ENCODE data around the gene FAM111B. TPM values are rescaled to one million over a fixed set of nuclear protein-coding genes. Genes with fewer than 3 reads are reported as not detected.

Gene FAM111B
- total RNA-seq, 1 experiment from 2014 or later: 23.6 TPM

DNA sequence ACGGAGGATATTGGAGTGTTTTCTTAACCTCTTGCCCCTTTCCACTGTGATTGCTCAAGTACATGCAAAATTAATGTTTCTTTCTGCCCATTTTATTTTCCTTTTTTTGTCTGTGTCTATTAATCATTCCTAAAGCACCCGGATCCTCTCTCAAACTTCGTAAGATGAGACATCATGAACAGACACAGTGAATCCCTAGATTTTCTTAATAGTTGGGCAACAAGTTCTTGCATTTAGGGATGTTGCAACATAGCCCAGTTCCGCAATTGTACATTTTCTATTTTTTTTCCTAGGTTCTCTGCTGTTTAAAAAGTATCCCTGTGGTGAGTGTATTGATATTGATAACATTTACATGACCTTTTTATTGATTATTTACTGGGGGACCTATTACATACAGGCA, 38.5 kb downstream of the FAM111B start:
- H3K27me3 ChIP-seq (ENCODE audit: control insufficient read depth, insufficient read depth, low read length): no peaks in the 10 kb centered on the region
- POLR2A ChIA-PET: no interaction called here
- peaks cover 21% of the 10 kb centered on the region for H3K4me1 ChIP-seq (ENCODE audit: control insufficient read depth, insufficient read depth, low read length)
- CTCF ChIA-PET: interaction anchor here (2.6 kb wide), 1 partner anchor 13 kb away, joined by 9 read pairs; no protein-coding TSS in a partner anchor
- BruUV-seq (replicated peaks): TSS peak; percentile 69
- intact Hi-C loops (cut with micrococcal nuclease; ENCODE audit: unreplicated experiment) (no loop called here), in situ Hi-C loops (cut with HindIII; ENCODE audit: low pct_unique_long_range_greater_than_20kb, low sequenced_read_pairs) (no loop called here)
- ATAC-seq (no peak), DNase-seq (ENCODE audit: low read depth, low spot score) (no peak)
- peaks cover 6% of the 10 kb centered on the region for H3K36me3 ChIP-seq (ENCODE audit: control insufficient read depth, insufficient read depth, low read length)
- peak overlapping the region; percentile 95 for H3K27ac ChIP-seq (ENCODE audit: low read length)
- TF ChIP-seq SIN3A (IDR thresholded peaks at IDR 0.05; ENCODE audit: borderline replicate concordance, insufficient read depth, low read depth, low read length): no peak
- TF ChIP-seq, protein P1, sequence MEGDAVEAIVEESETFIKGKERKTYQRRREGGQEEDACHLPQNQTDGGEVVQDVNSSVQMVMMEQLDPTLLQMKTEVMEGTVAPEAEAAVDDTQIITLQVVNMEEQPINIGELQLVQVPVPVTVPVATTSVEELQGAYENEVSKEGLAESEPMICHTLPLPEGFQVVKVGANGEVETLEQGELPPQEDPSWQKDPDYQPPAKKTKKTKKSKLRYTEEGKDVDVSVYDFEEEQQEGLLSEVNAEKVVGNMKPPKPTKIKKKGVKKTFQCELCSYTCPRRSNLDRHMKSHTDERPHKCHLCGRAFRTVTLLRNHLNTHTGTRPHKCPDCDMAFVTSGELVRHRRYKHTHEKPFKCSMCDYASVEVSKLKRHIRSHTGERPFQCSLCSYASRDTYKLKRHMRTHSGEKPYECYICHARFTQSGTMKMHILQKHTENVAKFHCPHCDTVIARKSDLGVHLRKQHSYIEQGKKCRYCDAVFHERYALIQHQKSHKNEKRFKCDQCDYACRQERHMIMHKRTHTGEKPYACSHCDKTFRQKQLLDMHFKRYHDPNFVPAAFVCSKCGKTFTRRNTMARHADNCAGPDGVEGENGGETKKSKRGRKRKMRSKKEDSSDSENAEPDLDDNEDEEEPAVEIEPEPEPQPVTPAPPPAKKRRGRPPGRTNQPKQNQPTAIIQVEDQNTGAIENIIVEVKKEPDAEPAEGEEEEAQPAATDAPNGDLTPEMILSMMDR (IDR thresholded peaks at IDR 0.05): no peak
- TF ChIP-seq POLR2AphosphoS5 (IDR thresholded peaks at IDR 0.05; ENCODE audit: low read depth, low read length): no peak
- no peak for TF ChIP-seq TCF7L2 (IDR thresholded peaks at IDR 0.05; ENCODE audit: low read depth, low read length)
- TF ChIP-seq REST (IDR thresholded peaks at IDR 0.05; ENCODE audit: insufficient read depth in 1 of 2, low read depth in 2 of 2, low read length in 1 of 2): no peak
- peak overlapping the region; percentile 87 to 97 for H3K4me3 ChIP-seq (ENCODE audit: low read depth in 2 of 2, low read length in 2 of 2)
- H3K9me3 ChIP-seq (ENCODE audit: control insufficient read depth, insufficient read depth, low read depth, low read length): no peaks in the 10 kb centered on the region

GRCh38 chr11:59151761-59152160, 44.7 kb downstream of the FAM111B start:
- CTCF ChIA-PET: no interaction called here
- BruUV-seq (replicated peaks): no TSS peak
- no peaks in the 10 kb centered on the region for H3K9me3 ChIP-seq (ENCODE audit: control insufficient read depth, insufficient read depth, low read depth, low read length)
- ATAC-seq (no peak), DNase-seq (ENCODE audit: low read depth, low spot score) (no peak)
- TF ChIP-seq POLR2AphosphoS5 (IDR thresholded peaks at IDR 0.05; ENCODE audit: low read depth, low read length) (no peak), TCF7L2 (IDR thresholded peaks at IDR 0.05; ENCODE audit: low read depth, low read length) (no peak), SIN3A (IDR thresholded peaks at IDR 0.05; ENCODE audit: borderline replicate concordance, insufficient read depth, low read depth, low read length) (no peak), REST (IDR thresholded peaks at IDR 0.05; ENCODE audit: insufficient read depth in 1 of 2, low read depth in 2 of 2, low read length in 1 of 2) (no peak)
- TF ChIP-seq, protein P1 (IDR thresholded peaks at IDR 0.05): no peak
- H3K4me1 ChIP-seq (ENCODE audit: control insufficient read depth, insufficient read depth, low read length): no peaks in the 10 kb centered on the region; the same call in 1 of the 2 replicates
- no peak overlapping the region for H3K27ac ChIP-seq (ENCODE audit: low read length)
- no peaks in the 10 kb centered on the region for H3K27me3 ChIP-seq (ENCODE audit: control insufficient read depth, insufficient read depth, low read length)
- H3K4me3 ChIP-seq (ENCODE audit: low read depth in 2 of 2, low read length in 2 of 2): no peak overlapping the region
- intact Hi-C loops (cut with micrococcal nuclease; ENCODE audit: unreplicated experiment): loop anchor here (10.0 kb wide), 2 partner anchors 197 to 497 kb away; no protein-coding TSS in a partner anchor
- in situ Hi-C loops (cut with HindIII; ENCODE audit: low pct_unique_long_range_greater_than_20kb, low sequenced_read_pairs): no loop called here
- peaks cover 6% of the 10 kb centered on the region for H3K36me3 ChIP-seq (ENCODE audit: control insufficient read depth, insufficient read depth, low read length)
- POLR2A ChIA-PET: no interaction called here

All from Panc1 (cell line).